Panc1 (cell line): ENCODE results near the gene SYNE1. TPM values are rescaled to one million over a fixed set of nuclear protein-coding genes. Genes with fewer than 3 reads are reported as not detected.

Experiments
- ATAC-seq: fragments of 200-7000 bp; cut with Tn5 transposase; 2 replicates; pipeline ENCODE4 v1.9.1; 2020; ENCODE audit warnings: mild to moderate bottlenecking, moderate library complexity
- BruUV-seq: library from RNA; stranded (reverse); fragments of 400-500 nt; replicated peaks from 2 replicates; lab custom pipeline; 2021; lab: Mats Ljungman, UMichigan
- CTCF ChIA-PET: fragments of 300-600 bp; sonication (Branson Sonifier 250); formaldehyde crosslinking; loops from one replicate; lab custom pipeline; 2022; ENCODE audit warnings: antibody characterized with exemption; lab: Charles Lee
- POLR2A ChIA-PET: fragments of 300-600 bp; sonication (Branson Sonifier 250); formaldehyde crosslinking; loops from one replicate; lab custom pipeline; 2022; ENCODE audit warnings: antibody characterized with exemption; lab: Charles Lee
- DNase-seq: peaks from one replicate; pipeline ENCODE4 v3.0.0-alpha.2; 2010; ENCODE audit warnings: low read depth, low spot score
- H3K27ac ChIP-seq: 2 replicates; pipeline ENCODE4 v1.5.1; 2011; ENCODE audit warnings: mild to moderate bottlenecking, low read length, inconsistent platforms
- H3K27me3 ChIP-seq: fragments of 200-500 bp; sonication (Bioruptor generic); 2 replicates; pipeline ENCODE4 v1.6.0; 2014; ENCODE audit warnings: low read length, inconsistent platforms; ENCODE audit not compliant: control insufficient read depth, insufficient read depth
- H3K36me3 ChIP-seq: fragments of 200-500 bp; sonication (Bioruptor generic); 2 replicates; pipeline ENCODE4 v1.5.1; 2014; ENCODE audit warnings: inconsistent platforms, mild to moderate bottlenecking, low read length, moderate library complexity; ENCODE audit not compliant: control insufficient read depth, insufficient read depth
- H3K4me1 ChIP-seq: 2 replicates; pipeline ENCODE4 v1.5.1; 2011; ENCODE audit warnings: inconsistent platforms, mild to moderate bottlenecking, low read length, moderate library complexity; ENCODE audit not compliant: control insufficient read depth, insufficient read depth
- H3K4me3 ChIP-seq, 2 experiments: 2 replicates each; pipeline ENCODE4 v1.5.1; 2011 to 2012; ENCODE audit warnings: low read depth in 2 of 2, low read length in 2 of 2, mild to moderate bottlenecking in 2 of 2, inconsistent platforms in 1 of 2, moderate library complexity in 1 of 2
- H3K9me3 ChIP-seq: fragments of 200-500 bp; sonication (Bioruptor generic); 2 replicates; pipeline ENCODE4 v1.5.1; 2014; ENCODE audit warnings: low read depth, mild to moderate bottlenecking, inconsistent platforms, low read length, moderate library complexity; ENCODE audit not compliant: control insufficient read depth, insufficient read depth
- CTCF ChIP-seq: fragments of 450-650 bp; IDR thresholded peaks from 2 replicates; pipeline ENCODE4 v1.5.1; 2017; ENCODE audit warnings: mild to moderate bottlenecking
- POLR2AphosphoS5 ChIP-seq: IDR thresholded peaks from 2 replicates; pipeline ENCODE4 v1.6.1; 2012; ENCODE audit warnings: mild to moderate bottlenecking, low read depth, low read length, moderate library complexity
- SIN3A ChIP-seq: IDR thresholded peaks from 2 replicates; pipeline ENCODE4 v1.6.1; 2012; ENCODE audit warnings: low read depth, mild to moderate bottlenecking, low read length, moderate library complexity, borderline replicate concordance; ENCODE audit not compliant: insufficient read depth
- TCF7L2 ChIP-seq: IDR thresholded peaks from 2 replicates; pipeline ENCODE4 v1.6.1; 2011; ENCODE audit warnings: mild to moderate bottlenecking, low read depth, low read length, inconsistent platforms
- in situ Hi-C: cut with HindIII; loops from 2 replicates; pipeline ENCODE4 v1.10.0; 2016; ENCODE audit warnings: low sequenced_read_pairs, low pct_unique_long_range_greater_than_20kb
- intact Hi-C: fragments of 100-400 bp; cut with micrococcal nuclease; formaldehyde crosslinking; loops from one replicate; pipeline ENCODE4 v1.10.0; 2022; ENCODE audit not compliant: unreplicated experiment
- total RNA-seq: library from RNA; stranded (reverse); gene quantifications from one replicate; pipeline ENCODE4 v1.2.1, GENCODE V29; 2021; ENCODE audit not compliant: unreplicated experiment
- TF ChIP-seq, protein P1 (sequence below), 2 experiments: IDR thresholded peaks; 2 replicates each; pipeline ENCODE4 v1.6.1; 2011 to 2012; ENCODE audit warnings: low read depth in 2 of 2, control low read depth in 1 of 2, low read length in 1 of 2, mild to moderate bottlenecking in 1 of 2, moderate library complexity in 1 of 2; ENCODE audit not compliant: insufficient read depth in 1 of 2

Gene SYNE1
- total RNA-seq, 1 experiment from 2014 or later, result 3.2 TPM

GRCh38 chr6:152151920-152152319 is 485.2 kb downstream of the SYNE1 start:
- Histone ChIP-seq H3K36me3 (no peaks in the 10 kb centered on the region), H3K4me3 (no peak overlapping the region), H3K27me3 (no peaks in the 10 kb centered on the region), H3K9me3 (no peaks in the 10 kb centered on the region), H3K4me1 (no peaks in the 10 kb centered on the region), H3K27ac (no peak overlapping the region)
- DNase-seq, result no peak
- TF ChIP-seq CTCF (no peak), TCF7L2 (no peak), SIN3A (no peak), POLR2AphosphoS5 (no peak)
- TF ChIP-seq, protein P1, sequence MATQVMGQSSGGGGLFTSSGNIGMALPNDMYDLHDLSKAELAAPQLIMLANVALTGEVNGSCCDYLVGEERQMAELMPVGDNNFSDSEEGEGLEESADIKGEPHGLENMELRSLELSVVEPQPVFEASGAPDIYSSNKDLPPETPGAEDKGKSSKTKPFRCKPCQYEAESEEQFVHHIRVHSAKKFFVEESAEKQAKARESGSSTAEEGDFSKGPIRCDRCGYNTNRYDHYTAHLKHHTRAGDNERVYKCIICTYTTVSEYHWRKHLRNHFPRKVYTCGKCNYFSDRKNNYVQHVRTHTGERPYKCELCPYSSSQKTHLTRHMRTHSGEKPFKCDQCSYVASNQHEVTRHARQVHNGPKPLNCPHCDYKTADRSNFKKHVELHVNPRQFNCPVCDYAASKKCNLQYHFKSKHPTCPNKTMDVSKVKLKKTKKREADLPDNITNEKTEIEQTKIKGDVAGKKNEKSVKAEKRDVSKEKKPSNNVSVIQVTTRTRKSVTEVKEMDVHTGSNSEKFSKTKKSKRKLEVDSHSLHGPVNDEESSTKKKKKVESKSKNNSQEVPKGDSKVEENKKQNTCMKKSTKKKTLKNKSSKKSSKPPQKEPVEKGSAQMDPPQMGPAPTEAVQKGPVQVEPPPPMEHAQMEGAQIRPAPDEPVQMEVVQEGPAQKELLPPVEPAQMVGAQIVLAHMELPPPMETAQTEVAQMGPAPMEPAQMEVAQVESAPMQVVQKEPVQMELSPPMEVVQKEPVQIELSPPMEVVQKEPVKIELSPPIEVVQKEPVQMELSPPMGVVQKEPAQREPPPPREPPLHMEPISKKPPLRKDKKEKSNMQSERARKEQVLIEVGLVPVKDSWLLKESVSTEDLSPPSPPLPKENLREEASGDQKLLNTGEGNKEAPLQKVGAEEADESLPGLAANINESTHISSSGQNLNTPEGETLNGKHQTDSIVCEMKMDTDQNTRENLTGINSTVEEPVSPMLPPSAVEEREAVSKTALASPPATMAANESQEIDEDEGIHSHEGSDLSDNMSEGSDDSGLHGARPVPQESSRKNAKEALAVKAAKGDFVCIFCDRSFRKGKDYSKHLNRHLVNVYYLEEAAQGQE (IDR thresholded peaks at IDR 0.05; ENCODE audit: insufficient read depth in 1 of 2, low read depth in 2 of 2, low read length in 1 of 2), result no peak
- intact Hi-C loops, result no loop called here
- in situ Hi-C loops, result no loop called here
- no peak for ATAC-seq
- POLR2A ChIA-PET, result no interaction called here
- CTCF ChIA-PET, result no interaction called here
- no TSS peak for BruUV-seq

- intact Hi-C loops (no loop called here), in situ Hi-C loops (no loop called here)
- Histone ChIP-seq H3K27ac (no peak overlapping the region), H3K9me3 (no peaks in the 10 kb centered on the region), H3K4me1 (no peaks in the 10 kb centered on the region), H3K27me3 (no peaks in the 10 kb centered on the region), H3K36me3 (no peaks in the 10 kb centered on the region), H3K4me3 (no peak overlapping the region)
- CTCF ChIA-PET, result no interaction called here
- TF ChIP-seq TCF7L2, result no peak
- TF ChIP-seq, protein P1 (IDR thresholded peaks at IDR 0.05; ENCODE audit: insufficient read depth in 1 of 2, low read depth in 2 of 2, low read length in 1 of 2), result no peak
- no peak for TF ChIP-seq SIN3A
- TF ChIP-seq CTCF, result no peak
- TF ChIP-seq POLR2AphosphoS5, result no peak
- ATAC-seq (no peak), DNase-seq (no peak)
- BruUV-seq, result no TSS peak
- POLR2A ChIA-PET, result no interaction called here
Measured at GRCh38 chr6:152150196-152150595, 487.0 kb downstream of the SYNE1 start.
